Islet precursor cell (in vitro differentiated cells): ENCODE measurements around the gene EVI5L.

ENCODE experiments used
- DNase-seq: peaks from one replicate; pipeline ENCODE4 v3.0.0-alpha.2; 2018

EVI5L gene

DNA sequence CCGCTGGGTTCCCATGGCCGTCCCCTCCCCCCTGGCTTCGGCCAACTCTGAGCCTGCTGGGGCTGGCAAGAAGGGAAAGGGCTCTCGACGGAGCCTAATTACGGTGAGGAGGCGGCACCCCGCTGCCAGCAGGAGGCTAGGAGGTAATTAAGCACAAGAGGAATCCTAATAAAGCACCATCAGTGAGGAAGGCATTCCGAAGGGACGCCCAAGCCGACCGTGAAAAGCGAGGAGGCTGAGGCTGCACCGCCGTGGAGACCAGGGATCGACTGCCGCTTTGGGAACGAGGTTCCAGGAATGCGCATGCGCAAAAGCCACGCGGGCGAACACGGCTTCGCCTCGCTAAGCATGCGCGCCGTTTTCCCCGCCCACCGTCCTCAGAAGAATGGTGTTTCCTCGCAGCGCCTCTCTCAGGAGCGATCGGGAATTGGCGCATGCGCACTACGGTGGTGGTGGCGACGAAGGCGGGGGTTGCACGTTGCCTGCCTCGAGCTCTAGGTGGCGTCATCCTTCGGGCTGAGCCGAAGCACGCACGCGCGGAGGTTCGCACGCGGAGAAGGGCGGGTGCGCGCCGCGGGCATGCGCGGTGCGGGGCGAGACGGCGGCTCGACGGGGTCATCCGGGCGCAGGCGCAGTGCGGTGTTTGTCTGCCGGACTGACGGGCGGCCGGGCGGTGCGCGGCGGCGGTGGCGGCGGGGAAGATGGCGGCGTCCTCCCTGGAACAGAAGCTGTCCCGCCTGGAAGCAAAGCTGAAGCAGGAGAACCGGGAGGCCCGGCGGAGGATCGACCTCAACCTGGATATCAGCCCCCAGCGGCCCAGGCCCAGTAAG is 73.4 kb downstream of the EVI5L start, which contains the start of gene MAP2K7:
Gene MAP2K7, plus strand, starts transcription at position 634 of the 830 bp plus-strand sequence. Its CDS starts 68 bp downstream, at position 702.
- peak; percentile 99 for DNase-seq

DNA sequence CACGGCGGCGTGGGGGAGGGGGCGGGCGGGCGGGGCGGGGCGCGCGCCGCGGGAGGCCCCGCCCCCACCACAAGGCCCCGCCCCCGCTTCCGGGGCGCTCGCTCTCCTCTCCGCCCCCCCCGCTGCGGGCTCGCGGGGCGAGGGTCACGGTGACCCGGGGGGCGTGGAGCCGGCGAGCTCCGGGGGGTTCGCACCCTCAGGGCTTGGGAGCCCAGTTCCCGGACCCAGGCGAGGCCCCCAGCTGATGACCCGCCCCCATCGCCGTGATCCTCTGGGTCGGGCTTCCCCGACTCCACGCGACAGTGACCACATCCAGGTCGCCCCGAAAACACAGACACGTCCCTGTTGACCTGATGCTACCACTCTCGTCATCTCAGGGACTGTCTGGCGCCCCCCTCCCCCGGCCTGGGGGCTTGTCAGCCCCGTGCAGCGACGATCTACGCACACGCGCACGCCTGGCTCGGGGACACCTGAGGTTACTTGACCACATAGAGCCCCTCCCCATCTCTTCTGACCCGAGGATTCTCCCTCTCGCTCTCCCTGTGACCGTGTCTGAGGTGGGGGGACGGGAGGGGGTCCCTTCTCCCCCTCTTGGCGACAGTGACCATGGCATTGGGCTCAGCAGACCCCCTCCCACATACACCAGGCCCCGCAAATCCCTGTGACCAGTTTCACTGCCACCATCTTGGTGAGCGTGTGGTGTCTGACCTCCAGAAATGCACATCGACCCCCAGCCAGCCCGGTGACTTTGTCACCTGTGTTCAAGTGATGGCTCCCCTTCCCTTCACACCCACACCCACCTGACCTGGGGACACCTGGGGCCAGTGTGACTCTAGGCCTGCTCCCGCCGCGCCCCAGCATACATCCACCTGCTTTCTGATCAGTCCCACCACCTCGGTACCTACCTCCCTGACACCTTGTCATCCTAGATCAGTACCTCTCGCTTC is 74.3 kb downstream of the EVI5L start:
- DNase-seq, result no peak

DNA sequence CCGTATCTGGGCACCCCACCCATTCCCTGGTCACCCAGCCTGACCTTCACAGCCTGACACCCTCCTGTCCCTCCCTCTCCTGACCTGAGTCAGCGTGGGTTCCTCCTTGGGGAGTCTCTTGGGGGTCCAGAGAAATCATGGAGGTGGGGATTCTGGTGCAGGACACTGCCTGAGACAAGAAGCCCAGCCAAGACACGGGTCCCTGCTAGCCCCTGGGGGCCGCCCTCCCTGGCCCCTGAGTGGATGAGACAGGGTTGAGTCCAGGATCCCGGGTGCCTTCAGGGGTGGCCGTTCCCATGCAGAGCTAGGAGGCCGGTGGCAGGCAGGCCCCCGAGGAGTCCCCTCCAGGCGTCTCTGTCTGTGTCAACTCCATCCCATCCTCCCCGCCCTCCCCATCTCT is 75.2 kb downstream of the EVI5L start:
- DNase-seq, result no peak

DNA sequence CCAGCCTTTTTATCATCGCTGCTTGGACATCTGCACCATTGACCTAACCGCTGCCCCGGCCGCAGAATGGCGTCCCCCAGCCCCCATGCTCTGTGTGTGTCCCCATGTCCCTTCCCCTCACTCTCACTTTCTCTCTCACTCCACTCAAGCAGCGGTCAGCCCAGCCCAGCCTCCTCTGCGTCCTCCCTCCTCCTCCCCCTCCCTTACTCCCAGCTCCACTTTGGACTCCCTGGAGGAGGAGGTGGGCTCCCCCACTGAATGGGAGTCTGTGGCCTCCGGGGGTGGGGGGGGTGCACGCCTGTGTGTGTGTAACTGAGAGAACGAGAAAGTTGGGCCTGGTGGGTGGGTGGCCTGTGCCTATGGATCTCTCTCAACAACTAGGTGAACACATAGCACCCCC is 75.8 kb downstream of the EVI5L start:
- no peak for DNase-seq

GRCh38 chr19:7907122-7907521 is 77.1 kb downstream of the EVI5L start:
- no peak for DNase-seq

- no peak for DNase-seq
These were observed 77.5 kb downstream of the EVI5L start for GRCh38 chr19:7907544-7907943.

DNA sequence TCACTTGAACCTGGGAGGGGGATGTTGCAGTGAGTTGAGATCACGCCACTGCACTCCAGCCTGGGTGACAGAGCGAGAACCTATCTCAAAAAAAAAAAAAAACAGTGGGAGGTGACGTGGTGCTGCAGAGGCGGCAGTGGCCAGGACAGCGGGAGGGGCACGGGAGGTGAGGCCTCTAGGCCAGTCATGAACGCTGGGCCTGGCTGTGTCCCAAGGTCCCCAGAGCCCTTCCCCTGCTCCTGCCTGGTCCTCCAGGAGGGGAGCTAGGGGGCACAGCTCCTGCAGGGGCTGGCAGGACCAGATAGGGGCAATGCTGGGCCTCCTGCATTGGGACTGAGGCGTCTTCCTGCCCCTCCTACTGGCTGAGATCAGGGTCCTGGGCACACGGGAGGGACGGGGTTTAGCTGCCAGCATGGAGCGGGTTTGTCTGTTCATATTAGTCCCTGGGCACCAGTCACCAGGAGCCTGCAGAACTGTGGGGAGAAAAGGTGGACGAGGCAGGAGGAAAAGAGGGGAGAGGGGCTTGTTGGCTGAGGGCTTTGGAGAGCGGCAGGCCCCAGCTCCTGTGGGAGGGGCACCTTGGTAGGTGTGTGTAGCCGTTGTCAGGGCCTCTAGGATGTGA is 78.2 kb downstream of the EVI5L start:
- DNase-seq, result no peak

GRCh38 chr19:7908742-7909461 is 78.9 kb downstream of the EVI5L start:
- no peak for DNase-seq

DNA sequence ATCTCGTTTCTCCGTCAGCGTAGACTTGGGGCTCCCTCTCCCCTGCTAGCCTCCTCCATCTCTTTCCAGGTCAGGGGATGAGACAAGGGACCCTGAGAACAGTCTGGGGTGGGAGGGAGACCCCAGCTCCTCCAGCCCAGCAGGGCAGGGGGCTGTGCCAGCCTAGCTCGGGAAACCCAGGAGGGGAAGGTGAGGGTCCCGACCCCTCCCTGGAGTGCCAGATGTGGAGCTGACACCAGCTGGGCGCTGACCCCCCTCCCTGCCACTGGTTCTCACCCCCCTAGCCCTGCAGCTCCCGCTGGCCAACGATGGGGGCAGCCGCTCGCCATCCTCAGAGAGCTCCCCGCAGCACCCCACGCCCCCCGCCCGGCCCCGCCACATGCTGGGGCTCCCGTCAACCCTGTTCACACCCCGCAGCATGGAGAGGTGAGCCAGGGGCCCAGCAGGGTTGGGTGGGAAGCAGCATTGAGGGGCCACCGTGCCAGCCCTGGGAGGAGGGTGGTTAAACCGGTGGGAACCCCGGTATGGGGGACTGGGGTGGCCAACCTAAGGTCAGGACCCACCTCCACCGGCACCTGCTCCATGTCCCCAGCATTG is 79.6 kb downstream of the EVI5L start:
- DNase-seq, result no peak

DNA sequence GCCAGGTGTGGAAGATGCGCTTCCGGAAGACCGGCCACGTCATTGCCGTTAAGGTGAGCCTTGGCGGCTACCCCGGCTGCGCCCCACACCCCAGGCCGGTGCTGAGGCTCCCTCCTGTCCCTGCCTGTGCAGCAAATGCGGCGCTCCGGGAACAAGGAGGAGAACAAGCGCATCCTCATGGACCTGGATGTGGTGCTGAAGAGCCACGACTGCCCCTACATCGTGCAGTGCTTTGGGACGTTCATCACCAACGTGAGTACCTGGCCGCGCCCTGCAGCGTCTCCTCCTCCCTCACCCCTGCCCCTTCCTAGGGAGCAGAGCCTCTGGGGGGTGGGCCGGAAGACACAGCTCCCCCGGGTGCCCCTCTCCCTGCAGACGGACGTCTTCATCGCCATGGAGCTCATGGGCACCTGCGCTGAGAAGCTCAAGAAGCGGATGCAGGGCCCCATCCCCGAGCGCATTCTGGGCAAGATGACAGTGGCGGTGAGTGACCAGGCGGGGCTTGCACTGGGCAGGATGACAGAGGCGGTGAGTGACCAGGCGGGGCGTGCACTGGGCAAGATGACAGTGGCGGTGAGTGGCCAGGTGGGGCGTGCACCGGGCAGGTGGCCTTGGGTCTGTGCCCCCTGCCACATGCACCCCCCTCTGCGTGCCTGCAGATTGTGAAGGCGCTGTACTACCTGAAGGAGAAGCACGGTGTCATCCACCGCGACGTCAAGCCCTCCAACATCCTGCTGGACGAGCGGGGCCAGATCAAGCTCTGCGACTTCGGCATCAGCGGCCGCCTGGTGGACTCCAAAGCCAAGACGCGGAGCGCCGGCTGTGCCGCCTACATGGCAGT is 80.5 kb downstream of the EVI5L start:
- no peak for DNase-seq

- no peak for DNase-seq
These were observed 81.6 kb downstream of the EVI5L start for GRCh38 chr19:7911508-7912143.

GRCh38 chr19:7912144-7912696 is 82.2 kb downstream of the EVI5L start:
- DNase-seq, result no peak

GRCh38 chr19:7912697-7913564 is 82.9 kb downstream of the EVI5L start:
- no peak for DNase-seq

GRCh38 chr19:7913652-7914051 is 83.6 kb downstream of the EVI5L start:
- no peak for DNase-seq

- no peak for DNase-seq
These were observed 84.1 kb downstream of the EVI5L start for GRCh38 chr19:7914099-7914498.
